H4 (cell line): Measurements from ENCODE around the gene GLB1L2. TPM values are rescaled to one million over a fixed set of nuclear protein-coding genes. Genes with fewer than 3 reads are reported as not detected.
"Not testable (repeated sequence)": the region's sequence is repeated elsewhere in the genome, so short reads cannot be mapped to it uniquely, and the experiment has no call there.

ENCODE experiments used
- DNase-seq: peaks from one replicate; pipeline ENCODE4 v3.0.0-alpha.2; 2015; ENCODE audit warnings: low spot score
- total RNA-seq: library from RNA; depleted of rRNA; stranded (reverse); fragments of >200 nt; shearing (Covaris generic); gene quantifications from 2 replicates; pipeline ENCODE4 v1.2.3, GENCODE V29; 2014

The GLB1L2 gene
- total RNA-seq, 1 experiment from 2014 or later = 17.0 TPM

GRCh38 chr11:134328433-134328832, 3.4 kb upstream of the GLB1L2 start:
- DNase-seq = no peak

- DNase-seq = no peak
Observed at GRCh38 chr11:134330611-134331353, 1.0 kb upstream of the GLB1L2 start.

GRCh38 chr11:134332189-134332631, 422 bp downstream of the GLB1L2 start:
- no peak for DNase-seq

GRCh38 chr11:134332782-134333181, 994 bp downstream of the GLB1L2 start:
- DNase-seq = no peak

GRCh38 chr11:134333312-134333711, 1.5 kb downstream of the GLB1L2 start:
- no peak for DNase-seq

- no peak for DNase-seq
Observed at GRCh38 chr11:134333946-134334345, 2.2 kb downstream of the GLB1L2 start.

- DNase-seq = no peak
Observed at GRCh38 chr11:134334796-134335571, 3.2 kb downstream of the GLB1L2 start.

- no peak for DNase-seq
Observed at GRCh38 chr11:134337051-134337450, 5.3 kb downstream of the GLB1L2 start.

GRCh38 chr11:134338068-134338467, 6.3 kb downstream of the GLB1L2 start:
- no peak for DNase-seq

GRCh38 chr11:134338654-134339053, 6.9 kb downstream of the GLB1L2 start:
- no peak for DNase-seq

GRCh38 chr11:134339756-134340155, 8.0 kb downstream of the GLB1L2 start:
- no peak for DNase-seq

GRCh38 chr11:134340354-134340964, 8.7 kb downstream of the GLB1L2 start:
- no peak for DNase-seq

- no peak for DNase-seq
Observed at GRCh38 chr11:134341805-134342571, 10.2 kb downstream of the GLB1L2 start.

GRCh38 chr11:134342572-134343340, 11.0 kb downstream of the GLB1L2 start:
- DNase-seq = no peak

GRCh38 chr11:134343646-134344045, 11.9 kb downstream of the GLB1L2 start:
- DNase-seq = no peak

GRCh38 chr11:134344497-134345236, 12.9 kb downstream of the GLB1L2 start:
- not testable (repeated sequence) for DNase-seq

GRCh38 chr11:134345237-134345550, 13.4 kb downstream of the GLB1L2 start:
- no peak for DNase-seq

GRCh38 chr11:134346101-134346975, 14.6 kb downstream of the GLB1L2 start:
- no peak for DNase-seq

- no peak for DNase-seq
Observed at GRCh38 chr11:134346976-134347350, 15.2 kb downstream of the GLB1L2 start.

GRCh38 chr11:134347441-134347840, 15.7 kb downstream of the GLB1L2 start:
- DNase-seq = no peak
